Measurements from ENCODE around the gene ELMO1. TPM values are rescaled to one million over a fixed set of nuclear protein-coding genes. Genes with fewer than 3 reads are reported as not detected.

The ELMO1 gene
- polyA plus RNA-seq, 2 of the 4 experiments (the other 2 are of a cell fraction), result 2.3 to 6.1 TPM

DNA sequence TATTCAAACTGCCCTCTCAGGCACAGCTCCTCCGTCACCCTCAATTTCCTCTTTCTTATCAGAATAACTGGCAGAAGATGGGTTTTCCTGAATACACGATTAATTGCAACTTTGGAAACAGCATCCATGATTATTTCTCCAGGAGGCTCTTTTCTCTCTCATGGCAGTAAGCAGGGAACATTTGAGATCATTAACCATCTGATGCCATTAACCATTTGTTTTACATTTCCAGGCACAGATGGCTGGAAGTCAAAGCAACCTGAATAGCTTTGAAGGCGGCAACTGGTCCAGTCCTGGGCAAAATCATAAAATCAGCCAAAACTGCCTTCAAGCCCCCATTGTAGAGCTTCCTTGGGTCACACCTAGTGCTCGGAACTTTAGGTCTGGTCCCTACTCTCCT is 434.9 kb downstream of the ELMO1 start (continued):
- no peak for TF ChIP-seq ESRRA (IDR thresholded peaks at IDR 0.05; ENCODE audit: borderline replicate concordance, low read length)
- TF ChIP-seq RFX5 (IDR thresholded peaks at IDR 0.05), result no peak
- no peak for TF ChIP-seq TFCP2L1 (CRISPR knock-in tag; IDR thresholded peaks at IDR 0.05)
- no peak for TF ChIP-seq POLR2A (IDR thresholded peaks at IDR 0.05; ENCODE audit: low read length)
- TF ChIP-seq HEYL (CRISPR knock-in tag; IDR thresholded peaks at IDR 0.05), result no peak

DNA sequence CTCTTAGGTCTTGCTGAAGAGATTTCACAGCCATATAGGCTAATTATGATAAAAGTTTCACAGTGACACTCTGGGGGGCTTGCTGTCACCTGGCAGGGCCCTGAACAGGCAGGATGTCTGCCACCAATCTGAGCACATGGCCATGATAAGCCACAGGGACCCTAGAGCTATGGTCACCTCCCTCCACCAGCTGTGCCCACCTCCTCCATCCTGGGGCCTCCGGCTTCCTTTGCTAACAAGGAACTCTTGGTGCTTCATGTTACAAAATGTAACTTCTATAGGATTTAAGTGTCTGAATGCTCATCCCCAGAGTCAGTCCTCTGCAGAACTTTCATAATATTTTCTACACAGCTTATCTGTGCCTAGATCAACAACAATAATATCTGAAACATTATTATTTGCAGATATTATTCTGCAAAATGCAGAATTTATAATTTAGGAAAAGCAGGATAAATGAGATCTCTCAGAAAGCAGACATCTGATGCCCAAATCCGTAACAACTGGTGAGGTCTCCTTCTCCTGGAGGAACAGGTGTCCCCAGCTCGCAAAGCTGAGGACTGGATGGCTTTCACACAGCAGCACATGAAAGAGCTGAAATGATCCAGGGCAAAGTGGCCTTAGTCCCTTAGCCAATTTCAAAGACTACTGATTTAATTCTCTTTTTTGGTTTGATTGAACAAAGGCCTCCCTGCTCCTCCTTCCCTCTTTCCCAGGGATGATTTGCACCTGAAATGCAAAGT is 437.3 kb downstream of the ELMO1 start:
- POLR2A ChIA-PET, result no interaction called here
- no peak overlapping the region for H3K4me2 ChIP-seq
- ATAC-seq, result no peak
- no peaks in the 10 kb centered on the region for H3K9me3 ChIP-seq
- CTCF ChIA-PET, result interaction anchor here (2.2 kb wide), 1 partner anchor 15 kb away, joined by 5 read pairs; no protein-coding TSS in a partner anchor
- H3K4me1 ChIP-seq, result no peaks in the 10 kb centered on the region
- H3K27ac ChIP-seq, result no peak overlapping the region
- WGBS (ENCODE audit: missing lambda C conversion rate), result 78% methylated on average over 3 of the region's 3 CpGs
- TF ChIP-seq SMC3 (IDR thresholded peaks at IDR 0.05) (no peak), POLR2A (IDR thresholded peaks at IDR 0.05; ENCODE audit: low read length) (no peak), GATA3 (IDR thresholded peaks at IDR 0.05; ENCODE audit: borderline replicate concordance) (no peak), RAD21 (conservative IDR thresholded peaks at IDR 0.05 in 1 of 2, IDR thresholded peaks at IDR 0.05 in 1 of 2) (no peak)
- TF ChIP-seq, protein P1, sequence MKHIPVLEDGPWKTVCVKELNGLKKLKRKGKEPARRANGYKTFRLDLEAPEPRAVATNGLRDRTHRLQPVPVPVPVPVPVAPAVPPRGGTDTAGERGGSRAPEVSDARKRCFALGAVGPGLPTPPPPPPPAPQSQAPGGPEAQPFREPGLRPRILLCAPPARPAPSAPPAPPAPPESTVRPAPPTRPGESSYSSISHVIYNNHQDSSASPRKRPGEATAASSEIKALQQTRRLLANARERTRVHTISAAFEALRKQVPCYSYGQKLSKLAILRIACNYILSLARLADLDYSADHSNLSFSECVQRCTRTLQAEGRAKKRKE (CRISPR knock-in tag; IDR thresholded peaks at IDR 0.05; ENCODE audit: low read depth), result no peak
- no peak for FAIRE-seq
- no peak overlapping the region for H3K4me3 ChIP-seq
- no peak for DNase-seq (ENCODE audit: low read depth in 1 of 2, low spot score in 1 of 2)

DNA sequence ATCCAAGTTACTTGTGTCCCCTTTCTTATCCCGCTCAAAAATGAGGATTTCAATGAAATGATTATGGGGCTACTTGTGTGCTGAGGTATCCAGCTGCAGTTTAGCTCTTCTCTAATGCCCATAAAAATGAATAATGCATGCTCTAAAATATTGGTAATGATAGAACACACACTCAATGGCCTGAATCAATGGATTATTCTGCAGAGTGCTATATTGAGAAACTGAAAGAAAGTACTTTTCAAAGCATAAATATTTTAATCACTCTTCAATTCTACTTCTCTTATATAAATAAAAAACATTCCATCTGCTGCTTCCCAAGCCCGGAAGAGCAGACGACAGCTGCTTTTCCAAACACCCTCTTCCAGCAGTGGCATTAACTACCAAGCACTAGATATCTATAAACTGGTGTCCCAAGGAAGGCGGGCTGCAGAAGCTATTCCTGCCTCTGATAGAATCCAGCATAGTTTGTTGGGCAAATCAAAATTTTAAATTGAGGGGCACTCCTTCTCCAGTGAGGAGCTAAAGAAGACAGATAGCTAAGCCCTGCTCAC is 439.5 kb downstream of the ELMO1 start:
- POLR2A ChIA-PET, result no interaction called here
- Histone ChIP-seq H3K9me3 (no peaks in the 10 kb centered on the region), H3K27ac (no peak overlapping the region), H3K4me1 (no peaks in the 10 kb centered on the region), H3K4me3 (no peak overlapping the region), H3K4me2 (no peak overlapping the region)
- FAIRE-seq (no peak), DNase-seq (ENCODE audit: low read depth in 1 of 2, low spot score in 1 of 2) (no peak), ATAC-seq (no peak)
- TF ChIP-seq CHD2 (IDR thresholded peaks at IDR 0.05; ENCODE audit: low read length, partially characterized antibody) (no peak), ZNF302 (CRISPR knock-in tag; IDR thresholded peaks at IDR 0.05) (no peak), POLR2AphosphoS2 (conservative IDR thresholded peaks at IDR 0.05; ENCODE audit: low read length) (no peak), CHD4 (IDR thresholded peaks at IDR 0.05; ENCODE audit: borderline replicate concordance) (no peak), BHLHE40 (IDR thresholded peaks at IDR 0.05; ENCODE audit: low read depth, low read length) (no peak), TFCP2L1 (CRISPR knock-in tag; IDR thresholded peaks at IDR 0.05) (no peak), HOXB5 (CRISPR knock-in tag; IDR thresholded peaks at IDR 0.05) (no peak), ZC3H11A (IDR thresholded peaks at IDR 0.05) (no peak), HOXA7 (CRISPR knock-in tag; IDR thresholded peaks at IDR 0.05) (no peak), JUNB (IDR thresholded peaks at IDR 0.05) (no peak), EP300 (IDR thresholded peaks at IDR 0.05) (no peak), EHMT2 (IDR thresholded peaks at IDR 0.05; ENCODE audit: low read depth) (no peak), RCOR1 (IDR thresholded peaks at IDR 0.05; ENCODE audit: low read depth, low read length) (no peak), JUN (IDR thresholded peaks at IDR 0.05) (no peak)
- TF ChIP-seq, protein P2, sequence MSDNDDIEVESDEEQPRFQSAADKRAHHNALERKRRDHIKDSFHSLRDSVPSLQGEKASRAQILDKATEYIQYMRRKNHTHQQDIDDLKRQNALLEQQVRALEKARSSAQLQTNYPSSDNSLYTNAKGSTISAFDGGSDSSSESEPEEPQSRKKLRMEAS (IDR thresholded peaks at IDR 0.05), result no peak
- TF ChIP-seq, protein P3, sequence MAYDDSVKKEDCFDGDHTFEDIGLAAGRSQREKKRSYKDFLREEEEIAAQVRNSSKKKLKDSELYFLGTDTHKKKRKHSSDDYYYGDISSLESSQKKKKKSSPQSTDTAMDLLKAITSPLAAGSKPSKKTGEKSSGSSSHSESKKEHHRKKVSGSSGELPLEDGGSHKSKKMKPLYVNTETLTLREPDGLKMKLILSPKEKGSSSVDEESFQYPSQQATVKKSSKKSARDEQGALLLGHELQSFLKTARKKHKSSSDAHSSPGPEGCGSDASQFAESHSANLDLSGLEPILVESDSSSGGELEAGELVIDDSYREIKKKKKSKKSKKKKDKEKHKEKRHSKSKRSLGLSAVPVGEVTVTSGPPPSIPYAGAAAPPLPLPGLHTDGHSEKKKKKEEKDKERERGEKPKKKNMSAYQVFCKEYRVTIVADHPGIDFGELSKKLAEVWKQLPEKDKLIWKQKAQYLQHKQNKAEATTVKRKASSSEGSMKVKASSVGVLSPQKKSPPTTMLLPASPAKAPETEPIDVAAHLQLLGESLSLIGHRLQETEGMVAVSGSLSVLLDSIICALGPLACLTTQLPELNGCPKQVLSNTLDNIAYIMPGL (CRISPR knock-in tag; IDR thresholded peaks at IDR 0.05; ENCODE audit: borderline replicate concordance), result no peak
- TF ChIP-seq, protein P4, sequence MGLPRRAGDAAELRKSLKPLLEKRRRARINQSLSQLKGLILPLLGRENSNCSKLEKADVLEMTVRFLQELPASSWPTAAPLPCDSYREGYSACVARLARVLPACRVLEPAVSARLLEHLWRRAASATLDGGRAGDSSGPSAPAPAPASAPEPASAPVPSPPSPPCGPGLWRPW (IDR thresholded peaks at IDR 0.05), result no peak
- TF ChIP-seq, protein P1 (CRISPR knock-in tag; IDR thresholded peaks at IDR 0.05; ENCODE audit: low read depth), result no peak
- TF ChIP-seq, protein P5, sequence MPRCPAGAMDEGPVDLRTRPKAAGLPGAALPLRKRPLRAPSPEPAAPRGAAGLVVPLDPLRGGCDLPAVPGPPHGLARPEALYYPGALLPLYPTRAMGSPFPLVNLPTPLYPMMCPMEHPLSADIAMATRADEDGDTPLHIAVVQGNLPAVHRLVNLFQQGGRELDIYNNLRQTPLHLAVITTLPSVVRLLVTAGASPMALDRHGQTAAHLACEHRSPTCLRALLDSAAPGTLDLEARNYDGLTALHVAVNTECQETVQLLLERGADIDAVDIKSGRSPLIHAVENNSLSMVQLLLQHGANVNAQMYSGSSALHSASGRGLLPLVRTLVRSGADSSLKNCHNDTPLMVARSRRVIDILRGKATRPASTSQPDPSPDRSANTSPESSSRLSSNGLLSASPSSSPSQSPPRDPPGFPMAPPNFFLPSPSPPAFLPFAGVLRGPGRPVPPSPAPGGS (IDR thresholded peaks at IDR 0.05), result no peak
- CTCF ChIA-PET, result interaction anchor here (0.8 to 1.0 kb wide), 3 partner anchors 10 to 191 kb away, joined by 3 to 4 read pairs (median 3); no protein-coding TSS in a partner anchor
- WGBS (ENCODE audit: missing lambda C conversion rate), result 71% methylated on average over 4 of the region's 4 CpGs

Measured in A549 (cell line).